GM19023 (cell line): ENCODE data around the gene SLC25A38.
A peak's percentile ranks its signal among the peaks of the same experiment; 100 is the strongest.
"Not testable (repeated sequence)": the region's sequence is repeated elsewhere in the genome, so short reads cannot be mapped to it uniquely, and the experiment has no call there.

Experiments
- ATAC-seq: cut with Tn5 transposase; IDR thresholded peaks from one replicate; pipeline ENCODE4 v1.9.1; 2021; ENCODE audit warnings: mild to moderate bottlenecking, moderate library complexity; ENCODE audit not compliant: unreplicated experiment

Gene SLC25A38

DNA sequence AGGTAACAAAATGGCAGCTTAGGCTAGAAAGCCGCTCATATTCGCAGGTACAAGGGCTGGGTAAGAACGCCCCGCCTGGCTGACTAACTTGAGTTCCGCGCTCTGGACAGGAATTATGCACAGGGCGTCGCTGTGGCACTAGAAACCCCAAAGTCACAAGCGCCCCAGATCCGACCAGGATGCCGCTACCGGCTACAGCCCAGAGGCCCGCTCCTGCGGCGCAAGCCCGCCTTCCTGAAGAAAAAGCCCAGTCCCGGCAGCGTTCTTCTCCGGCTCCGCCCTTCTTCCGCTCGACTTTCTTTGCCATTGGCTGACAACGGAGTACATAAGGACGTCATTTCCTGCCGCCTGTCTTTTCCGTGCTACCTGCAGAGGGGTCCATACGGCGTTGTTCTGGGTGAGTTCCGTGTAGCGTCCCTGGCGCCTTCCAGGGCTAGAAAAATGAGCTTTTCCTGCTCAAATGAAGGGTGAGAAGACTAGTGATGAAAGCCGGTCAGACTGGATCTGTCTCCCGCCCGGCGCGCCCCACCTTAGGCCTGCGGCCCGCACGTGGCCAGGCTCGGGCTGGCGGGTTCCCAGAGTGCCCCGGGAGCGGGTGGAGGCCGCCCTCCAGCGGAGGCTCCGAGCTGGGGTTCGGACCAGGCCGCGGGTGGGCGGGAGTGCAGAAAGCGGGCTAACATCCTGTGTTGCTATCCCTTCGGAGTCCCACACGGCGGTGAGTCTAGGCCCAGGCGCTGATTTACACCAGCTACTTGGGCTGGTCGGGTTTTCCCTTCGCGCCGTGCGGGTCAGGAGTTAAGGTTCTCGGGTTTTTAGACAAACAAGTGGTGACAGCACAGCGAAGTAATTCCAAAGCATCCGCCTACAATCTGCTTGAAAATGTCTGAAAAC lies 23.4 kb downstream of the SLC25A38 start, which contains the start of gene RPSA:
RPSA (plus strand) TSS at position 353 of the 891 bp plus-strand sequence. CDS start 934 bp downstream, outside the sequence.
- ATAC-seq = peak; percentile 91

DNA sequence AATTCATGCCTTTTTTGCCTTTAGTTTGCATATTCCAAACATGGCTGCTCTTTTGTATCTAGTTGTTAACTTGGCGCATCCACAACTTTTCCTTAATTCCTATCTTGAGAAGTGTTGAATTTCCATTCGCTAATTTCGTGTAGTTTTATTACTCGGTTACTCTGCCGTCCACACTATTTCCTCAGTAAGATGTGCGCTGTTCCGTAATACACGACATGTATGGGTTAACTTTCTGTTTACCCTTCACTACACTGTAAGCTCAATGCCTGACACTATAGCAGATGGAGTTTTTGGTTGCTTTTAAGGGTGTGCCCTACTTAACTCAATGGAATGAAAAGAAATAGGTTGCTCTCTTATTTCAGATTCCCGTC lies 24.1 kb downstream of the SLC25A38 start:
- no peak for ATAC-seq

DNA sequence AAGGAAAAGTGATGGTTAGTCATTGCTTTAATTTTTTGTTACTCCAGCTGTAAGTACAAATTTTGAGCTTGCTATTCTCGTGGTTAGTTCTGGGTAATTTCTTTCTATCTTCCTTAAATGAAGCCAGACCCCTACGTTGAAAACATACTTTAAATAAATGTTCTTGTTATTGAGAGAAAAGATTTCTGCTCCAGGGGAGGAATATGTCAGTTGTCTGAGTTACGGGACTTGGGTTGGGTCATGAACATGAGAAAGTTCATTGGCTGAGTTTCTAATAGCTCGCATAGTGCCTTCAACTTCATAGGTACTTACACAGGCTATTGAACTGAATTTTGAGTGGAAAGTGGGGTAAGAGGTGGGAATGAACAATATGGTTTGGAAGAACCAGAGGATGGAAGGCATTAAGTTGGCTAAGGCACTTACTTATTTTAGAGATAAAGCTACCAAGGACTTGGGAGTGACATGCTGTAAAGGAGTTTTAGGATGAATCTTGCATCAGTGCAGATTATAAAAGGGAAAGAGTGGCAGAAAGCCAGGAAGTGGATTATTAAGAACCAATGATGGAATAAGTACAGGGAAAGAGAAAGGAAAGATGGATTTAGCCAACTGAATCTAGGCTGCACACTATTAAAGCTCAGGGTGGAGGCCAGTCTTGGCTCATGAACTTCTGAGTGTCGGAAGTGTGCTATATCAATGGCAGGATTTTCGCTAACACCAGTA lies 24.8 kb downstream of the SLC25A38 start:
- ATAC-seq = no peak

DNA sequence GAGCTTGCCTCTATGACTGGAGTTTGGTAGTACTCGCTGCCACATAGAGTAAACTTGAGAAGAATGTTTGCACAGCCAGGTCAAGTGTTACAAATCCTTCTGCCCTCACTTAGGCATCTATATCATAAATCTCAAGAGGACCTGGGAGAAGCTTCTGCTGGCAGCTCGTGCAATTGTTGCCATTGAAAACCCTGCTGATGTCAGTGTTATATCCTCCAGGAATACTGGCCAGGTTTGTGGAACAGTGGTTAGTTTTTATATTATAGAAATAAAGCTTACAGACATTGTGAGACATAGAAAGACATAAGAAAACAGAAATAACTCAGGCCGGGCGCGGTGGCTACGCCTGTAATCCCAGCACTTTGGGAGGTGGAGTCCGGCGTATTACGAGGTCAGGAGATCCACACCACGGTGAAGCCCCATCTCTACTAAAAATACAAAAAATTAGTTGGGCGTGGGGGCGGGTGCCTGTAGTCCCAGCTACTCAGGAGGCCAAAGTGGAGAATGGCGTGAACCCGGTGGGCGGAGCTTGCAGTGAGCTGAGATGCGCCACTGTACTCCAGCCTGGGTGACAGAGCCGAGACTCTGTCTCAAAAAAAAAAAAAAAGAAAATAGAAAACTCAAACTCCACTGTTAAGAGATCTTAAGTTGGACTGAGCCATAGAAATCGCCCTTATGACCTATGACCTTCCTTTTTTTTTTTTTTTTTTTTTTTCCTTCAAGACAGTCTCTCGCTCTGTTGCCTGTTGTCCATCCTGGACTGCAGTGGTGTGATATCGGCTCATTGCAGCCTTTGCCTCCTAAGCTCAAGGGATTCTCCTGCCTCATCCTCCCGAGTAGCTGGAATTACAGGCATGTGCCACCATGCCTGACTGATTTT lies 25.6 kb downstream of the SLC25A38 start:
- ATAC-seq = no peak

DNA sequence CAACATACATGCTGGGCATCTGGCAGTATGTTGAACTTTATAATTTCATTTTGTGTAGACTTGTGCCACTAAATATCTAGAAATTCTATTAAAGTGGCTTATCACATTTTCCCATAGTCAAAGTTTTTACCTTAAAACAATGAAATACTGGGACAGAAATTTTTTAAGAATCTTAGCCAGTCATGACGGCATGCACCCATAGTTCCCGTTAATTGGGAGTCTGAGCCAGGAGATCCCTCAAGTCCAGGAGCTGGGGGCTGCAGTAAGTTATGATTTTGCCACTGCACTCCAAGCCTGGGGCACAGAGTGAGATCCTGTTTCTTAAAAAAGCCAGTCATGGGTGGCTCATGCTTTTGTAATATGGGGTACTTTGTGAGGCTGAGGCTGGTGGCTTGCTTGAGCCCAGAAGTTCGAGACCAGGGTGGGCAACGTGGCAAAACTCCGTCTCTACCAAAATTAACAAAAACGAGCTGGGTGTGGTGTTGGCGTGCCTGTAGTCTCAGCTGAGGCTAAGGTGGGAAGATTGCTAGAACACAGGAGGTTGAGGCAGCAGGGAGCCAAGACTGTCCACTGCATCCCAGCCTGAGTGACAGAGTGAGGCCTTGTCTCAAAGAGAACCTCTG lies 26.5 kb downstream of the SLC25A38 start:
- ATAC-seq = no peak

DNA sequence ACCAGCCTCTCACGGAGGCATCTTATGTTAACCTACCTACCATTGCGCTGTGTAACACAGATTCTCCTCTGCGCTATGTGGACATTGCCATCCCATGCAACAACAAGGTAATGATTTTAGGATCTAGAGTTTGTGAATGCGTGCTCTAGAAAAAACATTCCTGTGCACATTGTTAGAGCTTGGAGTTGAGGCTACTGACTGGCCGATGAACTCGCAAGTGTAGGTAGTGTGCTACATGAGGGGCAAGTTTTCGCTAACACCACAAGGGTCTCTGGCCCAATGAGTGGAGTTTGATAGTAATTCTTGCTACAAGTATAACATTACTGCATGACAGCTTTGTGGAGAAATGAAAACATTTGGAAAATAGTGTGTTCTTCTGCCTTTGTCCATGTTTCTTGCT lies 27.7 kb downstream of the SLC25A38 start:
- ATAC-seq = no peak

DNA sequence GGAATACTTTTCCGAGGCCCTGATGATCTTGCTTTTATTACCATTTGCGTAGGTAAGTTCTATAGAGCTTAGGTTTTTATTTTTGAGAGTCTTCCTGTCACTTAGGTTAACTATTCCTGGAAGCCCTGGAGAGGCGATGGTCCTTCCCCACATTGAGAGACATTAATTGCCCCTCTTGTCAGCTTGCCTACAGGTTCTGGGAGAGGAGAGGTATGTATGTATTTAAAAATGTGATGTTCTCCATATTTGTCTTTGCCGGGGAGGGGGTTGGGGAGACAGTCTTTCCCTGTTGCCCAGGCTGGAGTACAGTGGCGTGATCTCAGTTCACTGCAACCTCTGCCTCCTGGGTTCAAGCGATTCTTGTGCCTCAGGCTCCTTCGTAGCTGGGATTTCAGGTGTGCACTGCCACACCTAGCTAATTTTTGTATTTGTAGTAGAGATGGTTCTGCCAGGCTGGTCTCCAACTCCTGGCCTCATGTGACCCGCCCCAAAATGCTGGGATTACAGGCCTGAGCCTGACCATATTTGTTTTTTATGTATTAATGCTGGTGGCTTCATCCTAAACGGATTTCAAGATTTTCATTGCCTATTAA lies 29.6 kb downstream of the SLC25A38 start:
- no peak for ATAC-seq

DNA sequence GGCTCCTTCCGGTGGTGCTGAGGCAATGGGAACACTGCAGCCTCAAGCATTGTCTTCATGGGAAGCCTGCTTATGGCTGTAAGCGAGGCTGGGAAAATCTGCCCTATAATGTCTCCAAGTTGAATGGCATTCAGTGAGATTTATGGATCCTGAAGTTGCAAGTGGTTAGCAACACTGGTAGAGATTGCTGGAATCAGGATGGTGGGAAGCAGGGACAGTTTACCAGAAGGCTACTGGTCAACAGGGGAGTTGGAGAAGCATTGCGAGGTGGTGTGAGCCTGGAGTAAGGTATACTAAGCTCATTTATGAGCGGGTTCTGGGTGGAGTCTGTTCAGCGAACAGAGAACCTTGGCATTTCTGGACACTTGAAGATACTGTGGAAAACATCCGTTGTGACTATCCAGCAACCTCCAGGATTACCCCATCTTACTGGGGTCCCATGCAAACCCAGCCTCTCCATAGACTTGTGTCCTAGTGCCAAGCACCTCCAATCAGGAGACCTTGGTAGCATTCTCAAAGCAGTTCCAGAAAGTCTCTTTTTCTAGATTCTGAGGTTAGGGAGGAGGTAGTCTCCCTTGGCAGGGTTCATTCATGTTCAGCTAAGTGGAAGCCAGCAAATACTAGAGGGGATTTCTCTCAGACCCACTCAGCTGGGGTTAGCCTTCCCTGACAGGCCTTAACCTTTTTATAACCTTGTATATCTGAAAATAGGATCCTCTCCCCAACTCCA lies 30.7 kb downstream of the SLC25A38 start:
- no peak for ATAC-seq

DNA sequence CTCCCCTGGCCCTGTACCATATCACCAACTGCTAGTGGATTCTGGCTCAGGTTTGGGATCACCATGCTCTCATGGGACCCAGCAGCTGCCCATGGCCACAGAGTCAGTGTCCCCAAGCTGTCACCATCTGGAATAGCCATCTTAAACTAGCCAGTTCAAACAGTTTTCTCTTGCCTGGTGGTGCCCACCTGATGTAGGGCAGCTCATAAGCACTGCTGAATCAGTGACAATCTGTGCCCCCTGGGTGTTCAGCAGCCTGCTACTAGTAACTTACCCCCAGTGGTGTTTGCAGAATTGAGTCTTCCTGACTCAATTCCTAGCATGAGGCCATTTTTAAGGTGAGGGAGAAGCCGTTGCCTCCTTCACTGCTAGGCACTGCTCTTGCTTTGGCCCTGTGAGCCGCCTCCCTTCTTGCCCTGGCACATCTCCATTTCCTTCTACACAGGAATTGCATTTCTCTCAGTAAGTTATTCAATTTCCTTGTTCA lies 31.3 kb downstream of the SLC25A38 start:
- ATAC-seq = no peak

DNA sequence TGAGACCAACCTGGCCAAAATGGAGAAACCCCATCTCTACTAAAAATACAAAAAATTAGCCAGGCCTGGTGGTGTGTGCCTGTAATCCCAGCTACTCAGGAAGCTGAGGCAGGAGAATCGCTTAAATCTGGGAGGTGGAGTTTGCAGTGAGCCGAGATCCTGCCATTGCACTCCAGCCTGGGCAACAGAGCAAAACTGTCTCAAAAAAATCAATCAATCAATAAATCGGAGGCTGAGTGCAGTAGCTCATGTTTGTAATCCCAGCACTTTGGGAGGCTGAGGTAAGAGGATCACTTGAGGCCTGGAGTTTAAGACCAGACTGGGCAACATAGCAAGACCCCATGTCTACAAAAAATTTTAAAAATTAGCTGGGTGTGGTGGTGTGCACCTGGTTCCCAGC lies 32.1 kb downstream of the SLC25A38 start:
- not testable (repeated sequence) for ATAC-seq

DNA sequence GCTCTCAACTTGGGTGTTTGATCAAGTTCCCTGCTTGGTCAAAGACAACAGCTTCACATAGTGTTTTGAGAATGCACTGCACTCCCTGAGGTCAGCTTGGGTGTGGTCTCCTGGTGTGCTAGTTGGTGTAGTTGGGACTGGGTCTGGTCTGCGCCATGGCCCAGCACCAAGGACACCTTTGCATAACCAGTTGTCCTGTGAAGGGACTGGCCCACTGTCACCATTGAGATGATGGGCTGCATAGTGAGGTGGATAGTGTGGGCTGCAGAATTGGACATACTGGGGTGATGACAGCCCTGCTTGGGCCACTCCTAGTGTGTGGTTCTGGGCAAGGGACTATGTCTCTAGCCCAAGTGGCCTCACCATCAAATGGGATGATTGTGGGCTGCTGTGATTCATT lies 32.8 kb downstream of the SLC25A38 start:
- no peak for ATAC-seq

DNA sequence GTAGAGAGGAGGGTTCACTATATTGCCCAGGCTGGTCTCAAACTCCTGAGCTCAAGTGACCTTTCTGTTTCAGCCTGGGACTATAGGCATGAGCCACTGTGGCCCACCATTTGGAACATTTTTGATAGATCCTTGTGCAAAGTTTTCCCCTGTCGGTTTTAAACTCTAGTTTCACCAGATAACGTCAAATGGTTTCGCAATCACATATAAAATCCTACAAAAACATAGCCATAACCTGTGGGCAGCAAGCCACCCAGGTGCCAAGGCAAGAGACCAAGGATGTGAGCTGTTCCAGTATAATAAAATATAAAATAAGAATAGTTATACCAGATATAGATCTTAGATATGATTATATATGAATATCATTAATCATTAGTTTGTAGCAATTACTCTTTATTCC lies 33.8 kb downstream of the SLC25A38 start:
- ATAC-seq = not testable (repeated sequence)

DNA sequence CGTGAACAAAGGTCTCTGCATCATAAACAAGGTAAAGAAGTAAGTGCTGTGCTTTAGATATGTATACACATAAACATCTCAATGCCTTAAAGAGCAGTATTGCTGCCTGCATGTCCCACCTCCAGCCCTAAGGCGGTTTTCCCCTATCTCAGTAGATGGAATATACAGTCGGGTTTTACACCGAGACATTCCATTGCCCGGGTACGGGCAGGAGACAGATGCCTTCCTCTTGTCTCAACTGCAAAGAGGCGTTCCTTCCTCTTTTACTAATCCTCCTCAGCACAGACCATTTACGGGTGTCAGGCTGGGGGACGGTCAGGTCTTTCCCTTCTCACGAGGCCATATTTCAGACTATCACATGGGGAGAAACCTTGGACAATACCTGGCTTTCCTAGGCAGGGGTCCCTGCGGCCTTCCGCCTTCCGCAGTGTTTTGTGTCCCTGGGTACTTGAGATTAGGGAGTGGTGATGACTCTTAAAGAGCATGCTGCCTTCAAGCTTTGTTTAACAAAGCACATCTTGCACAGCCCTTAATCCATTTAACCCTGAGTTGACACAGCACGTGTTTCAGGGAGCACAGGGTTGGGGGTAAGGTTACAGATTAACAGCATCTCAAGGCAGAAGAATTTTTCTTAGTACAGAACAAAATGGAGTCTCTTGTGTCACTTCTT lies 35.5 kb downstream of the SLC25A38 start:
- not testable (repeated sequence) for ATAC-seq

DNA sequence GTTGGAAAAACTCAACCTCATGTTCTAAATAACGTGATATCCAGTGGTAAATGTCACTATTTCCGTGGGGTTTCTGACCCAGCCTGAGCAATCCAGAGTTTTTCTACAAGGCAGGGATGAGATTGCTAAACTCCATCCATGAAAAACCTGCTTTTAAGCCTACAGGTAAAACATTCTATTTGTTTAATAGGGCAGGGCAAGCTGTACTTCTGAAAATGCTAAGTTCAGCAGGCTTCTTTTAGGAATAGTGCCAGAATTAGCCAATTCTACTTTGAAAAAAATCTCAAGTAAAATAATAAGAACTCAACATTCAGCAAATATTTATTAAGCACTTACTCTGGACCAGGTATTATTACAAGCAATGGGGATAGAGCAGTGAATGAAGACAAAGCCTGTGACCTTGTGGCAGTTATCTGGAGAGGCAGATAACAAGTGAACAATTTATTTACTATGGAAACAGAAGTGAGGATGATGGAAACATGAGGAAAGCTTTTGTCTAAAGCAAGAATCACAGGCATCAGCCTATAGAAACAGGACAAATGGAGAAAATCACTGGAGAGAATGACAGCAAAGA lies 36.7 kb downstream of the SLC25A38 start:
- no peak for ATAC-seq

DNA sequence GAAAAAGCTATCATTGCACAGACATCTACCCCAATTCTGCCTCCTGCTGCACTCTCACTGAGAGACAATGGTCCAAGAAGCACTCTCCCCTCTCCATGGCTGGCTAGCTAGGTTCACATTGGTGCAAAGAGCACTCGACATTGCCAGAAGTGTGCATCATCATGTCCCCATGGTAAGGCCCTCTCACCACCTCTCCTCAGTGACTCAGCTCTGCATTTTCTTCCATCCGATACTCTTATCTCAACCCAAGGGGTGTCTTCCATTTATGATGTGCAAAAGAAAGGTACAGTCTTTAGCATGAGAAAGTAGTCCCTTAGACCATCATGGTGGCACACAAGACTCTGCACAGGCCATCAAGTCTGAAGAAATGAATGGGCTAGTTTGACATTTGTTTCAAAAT lies 37.4 kb downstream of the SLC25A38 start:
- no peak for ATAC-seq

DNA sequence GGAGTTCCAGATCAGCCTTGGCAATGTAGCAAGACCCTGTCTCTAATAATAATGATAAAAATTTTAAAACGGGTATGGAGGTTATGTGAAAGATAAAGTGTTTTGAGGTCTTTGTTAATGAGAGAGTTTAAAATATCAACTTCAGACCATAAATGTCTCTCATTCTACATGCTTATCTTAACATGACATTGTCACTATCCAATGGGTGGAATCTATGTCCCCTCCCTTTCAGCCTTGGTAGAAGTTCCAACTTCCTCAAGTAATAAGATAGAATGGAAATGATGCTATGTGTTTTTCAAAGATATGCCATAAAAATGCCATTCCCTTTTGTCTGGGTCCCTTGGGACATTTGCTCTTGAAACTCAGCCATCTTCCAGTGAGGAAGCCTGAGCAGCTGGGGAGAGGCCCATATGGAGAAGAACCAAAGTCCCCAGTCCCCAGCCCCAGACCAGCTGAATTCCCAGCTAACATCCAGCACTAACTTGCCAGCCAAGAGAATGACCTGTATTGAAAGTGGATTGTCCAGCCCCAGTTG lies 40.3 kb downstream of the SLC25A38 start:
- no peak for ATAC-seq

DNA sequence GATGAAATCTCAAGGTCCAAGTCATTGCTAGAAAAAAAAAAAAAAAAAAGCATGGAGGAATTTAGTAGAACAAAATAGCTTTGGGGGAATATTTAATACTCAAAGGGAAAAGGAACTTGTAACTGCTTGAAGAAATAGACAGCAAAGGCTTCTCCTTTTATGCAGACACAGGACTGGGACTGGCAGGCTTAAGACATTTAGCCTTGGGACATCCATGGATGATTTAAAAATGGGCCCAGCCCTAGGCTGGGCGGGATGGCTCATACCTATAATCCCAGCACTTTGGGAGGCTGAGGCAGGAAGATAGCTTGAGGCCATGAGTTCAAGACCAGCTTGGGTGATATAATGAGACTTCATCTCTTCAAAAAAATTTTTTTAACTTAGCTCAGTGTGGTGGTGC lies 43.1 kb downstream of the SLC25A38 start:
- ATAC-seq = no peak

DNA sequence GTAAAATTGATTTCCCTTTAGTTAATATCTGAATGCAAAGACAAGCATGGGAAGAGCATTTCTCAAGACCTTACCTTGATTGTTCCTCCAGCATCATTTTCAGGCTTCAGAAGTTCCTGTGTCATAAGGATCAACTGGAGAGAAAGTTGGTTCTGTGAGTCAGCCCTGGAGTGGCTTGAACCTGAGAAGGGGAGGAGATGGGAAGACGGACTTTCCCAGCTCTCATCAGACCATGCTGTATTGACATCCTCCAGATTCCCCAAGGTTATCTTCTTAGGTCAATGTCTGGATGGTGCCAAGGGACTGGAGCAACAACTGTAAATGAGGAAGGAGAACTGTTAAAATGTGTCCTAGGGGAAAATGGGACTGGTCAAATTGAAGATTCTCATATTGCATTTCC lies 44.3 kb downstream of the SLC25A38 start:
- ATAC-seq = no peak
